ENCODE measurements around the gene NAPA.

GRCh38 chr19:47487551-47488515 lies 27.0 kb downstream of the NAPA start:
- TF ChIP-seq CTCF (IDR thresholded peaks at IDR 0.05 in 4 of 5, conservative IDR thresholded peaks at IDR 0.05 in 1 of 5) (no peak), POLR2A (IDR thresholded peaks at IDR 0.05) (no peak)
